HCT116 (cell line): ENCODE measurements around the gene GALNT7. TPM values are rescaled to one million over a fixed set of nuclear protein-coding genes. Genes with fewer than 3 reads are reported as not detected.

Experiments
- ATAC-seq: fragments of 200-7000 bp; cut with Tn5 transposase; 2 replicates; pipeline ENCODE4 v1.9.1; 2020; ENCODE audit warnings: mild to moderate bottlenecking, moderate library complexity
- BruUV-seq: library from RNA; stranded (reverse); fragments of 400-500 nt; replicated peaks from 2 replicates; lab custom pipeline; 2021; lab: Mats Ljungman, UMichigan
- CTCF ChIA-PET: fragments of 300-600 bp; sonication (Branson Sonifier 250); formaldehyde crosslinking; loops from one replicate; lab custom pipeline; 2021; ENCODE audit warnings: antibody characterized with exemption; lab: Charles Lee
- POLR2A ChIA-PET: fragments of 300-600, 350-600 bp; sonication (Branson Sonifier 250); formaldehyde crosslinking; loops from one replicate; lab custom pipeline; 2021; ENCODE audit warnings: antibody characterized with exemption; lab: Charles Lee
- RAD21 ChIA-PET, 2 experiments: fragments of 300-600 bp; sonication (Branson Sonifier 250); formaldehyde crosslinking; loops; one replicate each; lab custom pipeline; 2023; ENCODE audit warnings: low total read pairs in 2 of 2; ENCODE audit not compliant: uncharacterized antibody in 2 of 2, unreplicated experiment in 2 of 2, low non-redundant PET in 1 of 2; lab: Charles Lee
- DNase-seq: peaks from one replicate; pipeline ENCODE4 v3.0.0-alpha.2; 2010; ENCODE audit warnings: low read depth, low spot score
- H2AFZ ChIP-seq: fragments of 200-600 bp; shearing (Covaris generic), sonication (generic); 2 replicates; pipeline ENCODE4 v1.6.1; 2017; ENCODE audit warnings: low read depth, mixed run types, mixed read lengths, antibody characterized with exemption, low read length; ENCODE audit not compliant: poor library complexity, severe bottlenecking
- H3K27ac ChIP-seq: 2 replicates; pipeline ENCODE4 v1.5.1; 2012; ENCODE audit warnings: low read depth, low read length
- H3K27me3 ChIP-seq: fragments of 200-600 bp; sonication (generic); 2 replicates; pipeline ENCODE4 v1.6.1; 2016; ENCODE audit warnings: mixed run types, low read length, mixed read lengths; ENCODE audit not compliant: insufficient read depth
- H3K36me3 ChIP-seq, 2 experiments: fragments of 200-500 bp in 1 of 2; fragments of 200-600 bp in 1 of 2; sonication (Bioruptor generic) in 1 of 2; sonication (generic) in 1 of 2; 2 replicates each; pipeline versions ENCODE4 v1.5.1 to v1.6.1; 2014 to 2016; ENCODE audit warnings: low read length in 2 of 2, inconsistent platforms in 1 of 2, mixed read lengths in 1 of 2, mixed run types in 1 of 2; ENCODE audit not compliant: insufficient read depth in 2 of 2, control insufficient read depth in 1 of 2
- H3K4me1 ChIP-seq, 2 experiments: fragments of 200-600 bp in 1 of 2; sonication (generic) in 1 of 2; 2 replicates each; pipeline versions ENCODE4 v1.5.1 to v1.6.1; 2012 to 2017; ENCODE audit warnings: low read length in 2 of 2, inconsistent platforms in 1 of 2, mild to moderate bottlenecking in 1 of 2, mixed read lengths in 1 of 2, mixed run types in 1 of 2, moderate library complexity in 1 of 2; ENCODE audit not compliant: insufficient read depth in 2 of 2, control insufficient read depth in 1 of 2
- H3K4me2 ChIP-seq: fragments of 200-600 bp; sonication (generic); 2 replicates; pipeline ENCODE4 v1.6.1; 2017; ENCODE audit warnings: mixed run types, low read length, mixed read lengths
- H3K4me3 ChIP-seq, 2 experiments: fragments of 200-600 bp in 1 of 2; sonication (generic) in 1 of 2; replicated peaks in 1 of 2; 2 replicates each; pipeline ENCODE4 v1.5.1; 2011 to 2016; ENCODE audit warnings: low read length in 2 of 2, control low read depth in 1 of 2, low read depth in 1 of 2, mild to moderate bottlenecking in 1 of 2, mixed read lengths in 1 of 2, mixed run types in 1 of 2
- H3K79me2 ChIP-seq: fragments of 200-600 bp; sonication (generic); 2 replicates; pipeline ENCODE4 v1.6.1; 2017; ENCODE audit warnings: mild to moderate bottlenecking, mixed run types, low read length, moderate library complexity, mixed read lengths; ENCODE audit not compliant: insufficient read depth
- H3K9ac ChIP-seq: fragments of 200-600 bp; sonication (generic); 2 replicates; pipeline ENCODE4 v1.6.1; 2016; ENCODE audit warnings: low read length, mixed read lengths
- H3K9me2 ChIP-seq: fragments of 200-600 bp; sonication (generic), shearing (Covaris generic); 2 replicates; pipeline ENCODE4 v1.6.1; 2017; ENCODE audit warnings: mixed run types, mild to moderate bottlenecking, moderate library complexity; ENCODE audit not compliant: insufficient read depth
- H3K9me3 ChIP-seq, 2 experiments: fragments of 200-500 bp in 1 of 2; fragments of 200-600 bp in 1 of 2; sonication (Bioruptor generic) in 1 of 2; sonication (generic) in 1 of 2; 2 replicates each; pipeline ENCODE4 v1.6.1; 2014 to 2017; ENCODE audit warnings: low read length in 2 of 2, mixed read lengths in 2 of 2, inconsistent platforms in 1 of 2, low read depth in 1 of 2, mild to moderate bottlenecking in 1 of 2, mixed run types in 1 of 2, moderate library complexity in 1 of 2; ENCODE audit not compliant: control insufficient read depth in 1 of 2, insufficient read depth in 1 of 2
- H4K20me1 ChIP-seq: fragments of 200-600 bp; sonication (generic), shearing (Covaris generic); 2 replicates; pipeline ENCODE4 v1.6.1; 2017; ENCODE audit warnings: mixed run types, mild to moderate bottlenecking, moderate library complexity; ENCODE audit not compliant: insufficient read depth
- ELF1 ChIP-seq: IDR thresholded peaks from 2 replicates; pipeline ENCODE4 v1.6.1; 2012; ENCODE audit warnings: low read depth, borderline replicate concordance
- SRF ChIP-seq: IDR thresholded peaks from 2 replicates; pipeline ENCODE4 v1.6.1; 2012; ENCODE audit warnings: low read depth
- TCF7L2 ChIP-seq: IDR thresholded peaks from 2 replicates; pipeline ENCODE4 v1.7.0; 2011; ENCODE audit warnings: borderline replicate concordance, inconsistent platforms; ENCODE audit not compliant: insufficient read depth, insufficient read length; ENCODE audit errors: extremely low read depth
- ZFX ChIP-seq: fragments of 450-650 bp; IDR thresholded peaks from 2 replicates; pipeline ENCODE4 v1.6.1; 2017
- intact Hi-C: fragments of 100-400 bp; cut with micrococcal nuclease; formaldehyde crosslinking; loops from 2 replicates; pipeline ENCODE4 v1.10.0; 2022
- total RNA-seq: library from RNA; stranded (reverse); gene quantifications from one replicate; pipeline ENCODE4 v1.2.1, GENCODE V29; 2021; ENCODE audit not compliant: unreplicated experiment
- TF ChIP-seq, protein P1 (sequence below): IDR thresholded peaks from 2 replicates; pipeline ENCODE4 v1.6.1; 2012
- TF ChIP-seq, protein P2 (sequence below), 3 experiments: fragments of 200-600 bp in 1 of 3; sonication (generic) in 1 of 3; IDR thresholded peaks in 2 of 3; conservative IDR thresholded peaks in 1 of 3; 2 replicates each; pipeline ENCODE4 v1.5.1; 2012 to 2017; ENCODE audit warnings: low read depth in 2 of 3, low read length in 2 of 3, antibody characterized with exemption in 1 of 3, borderline replicate concordance in 1 of 3, control low read depth in 1 of 3, mild to moderate bottlenecking in 1 of 3, mixed read lengths in 1 of 3, mixed run types in 1 of 3, moderate library complexity in 1 of 3; ENCODE audit not compliant: insufficient read depth in 1 of 3
- TF ChIP-seq, protein P3 (sequence below): IDR thresholded peaks from 2 replicates; pipeline ENCODE4 v1.6.1; 2011; ENCODE audit warnings: mild to moderate bottlenecking, low read length, moderate library complexity; ENCODE audit not compliant: insufficient replicate concordance; ENCODE audit errors: extremely low read depth

Gene GALNT7
- total RNA-seq, 1 experiment from 2014 or later: 21.3 TPM

DNA sequence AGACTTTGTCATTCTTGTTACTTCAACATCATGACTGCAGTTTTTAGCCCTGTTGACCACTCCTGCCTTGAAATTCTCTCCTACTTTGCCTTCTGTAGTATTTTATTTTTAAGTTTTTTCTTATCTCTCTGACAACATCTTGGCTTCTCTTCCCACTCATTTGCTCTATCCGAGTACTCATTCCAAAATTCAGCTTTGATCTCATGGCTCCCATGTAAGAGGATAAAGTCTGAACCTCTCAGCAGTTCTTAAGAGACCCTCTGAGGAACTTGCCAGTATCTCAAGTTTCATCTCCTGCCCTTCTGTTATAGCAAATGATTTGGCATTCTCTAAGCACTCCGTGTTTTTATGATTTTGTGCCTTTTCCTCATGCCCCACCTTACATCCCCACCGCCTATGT is 67.7 kb downstream of the GALNT7 start:
- no peaks in the 10 kb centered on the region for H3K36me3 ChIP-seq
- no peaks in the 10 kb centered on the region for H3K9me2 ChIP-seq
- DNase-seq: no peak
- no TSS peak for BruUV-seq
- no peak overlapping the region for H3K4me3 ChIP-seq
- H3K27ac ChIP-seq: no peak overlapping the region
- intact Hi-C loops: no loop called here
- RAD21 ChIA-PET: no interaction called here
- H3K9me3 ChIP-seq: no peaks in the 10 kb centered on the region
- CTCF ChIA-PET: no interaction called here
- no peak for ATAC-seq
- POLR2A ChIA-PET: no interaction called here
- H3K4me1 ChIP-seq: no peaks in the 10 kb centered on the region; a peak in 1 of 4 replicates
- no peaks in the 10 kb centered on the region for H3K27me3 ChIP-seq
- H2AFZ ChIP-seq: no peak overlapping the region
- no peak overlapping the region for H3K9ac ChIP-seq
- peaks cover 19% of the 10 kb centered on the region for H3K79me2 ChIP-seq
- H3K4me2 ChIP-seq: no peak overlapping the region
- H4K20me1 ChIP-seq: no peaks in the 10 kb centered on the region
- TF ChIP-seq, protein P1, sequence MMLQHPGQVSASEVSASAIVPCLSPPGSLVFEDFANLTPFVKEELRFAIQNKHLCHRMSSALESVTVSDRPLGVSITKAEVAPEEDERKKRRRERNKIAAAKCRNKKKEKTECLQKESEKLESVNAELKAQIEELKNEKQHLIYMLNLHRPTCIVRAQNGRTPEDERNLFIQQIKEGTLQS: no peak
- TF ChIP-seq, protein P2, sequence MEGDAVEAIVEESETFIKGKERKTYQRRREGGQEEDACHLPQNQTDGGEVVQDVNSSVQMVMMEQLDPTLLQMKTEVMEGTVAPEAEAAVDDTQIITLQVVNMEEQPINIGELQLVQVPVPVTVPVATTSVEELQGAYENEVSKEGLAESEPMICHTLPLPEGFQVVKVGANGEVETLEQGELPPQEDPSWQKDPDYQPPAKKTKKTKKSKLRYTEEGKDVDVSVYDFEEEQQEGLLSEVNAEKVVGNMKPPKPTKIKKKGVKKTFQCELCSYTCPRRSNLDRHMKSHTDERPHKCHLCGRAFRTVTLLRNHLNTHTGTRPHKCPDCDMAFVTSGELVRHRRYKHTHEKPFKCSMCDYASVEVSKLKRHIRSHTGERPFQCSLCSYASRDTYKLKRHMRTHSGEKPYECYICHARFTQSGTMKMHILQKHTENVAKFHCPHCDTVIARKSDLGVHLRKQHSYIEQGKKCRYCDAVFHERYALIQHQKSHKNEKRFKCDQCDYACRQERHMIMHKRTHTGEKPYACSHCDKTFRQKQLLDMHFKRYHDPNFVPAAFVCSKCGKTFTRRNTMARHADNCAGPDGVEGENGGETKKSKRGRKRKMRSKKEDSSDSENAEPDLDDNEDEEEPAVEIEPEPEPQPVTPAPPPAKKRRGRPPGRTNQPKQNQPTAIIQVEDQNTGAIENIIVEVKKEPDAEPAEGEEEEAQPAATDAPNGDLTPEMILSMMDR (IDR thresholded peaks at IDR 0.05 in 2 of 3, conservative IDR thresholded peaks at IDR 0.05 in 1 of 3; ENCODE audit: borderline replicate concordance in 1 of 3, insufficient read depth in 1 of 3, low read depth in 2 of 3, low read length in 2 of 3): no peak
- TF ChIP-seq SRF (no peak), ELF1 (no peak), TCF7L2 (no peak), ZFX (no peak)
- TF ChIP-seq, protein P3, sequence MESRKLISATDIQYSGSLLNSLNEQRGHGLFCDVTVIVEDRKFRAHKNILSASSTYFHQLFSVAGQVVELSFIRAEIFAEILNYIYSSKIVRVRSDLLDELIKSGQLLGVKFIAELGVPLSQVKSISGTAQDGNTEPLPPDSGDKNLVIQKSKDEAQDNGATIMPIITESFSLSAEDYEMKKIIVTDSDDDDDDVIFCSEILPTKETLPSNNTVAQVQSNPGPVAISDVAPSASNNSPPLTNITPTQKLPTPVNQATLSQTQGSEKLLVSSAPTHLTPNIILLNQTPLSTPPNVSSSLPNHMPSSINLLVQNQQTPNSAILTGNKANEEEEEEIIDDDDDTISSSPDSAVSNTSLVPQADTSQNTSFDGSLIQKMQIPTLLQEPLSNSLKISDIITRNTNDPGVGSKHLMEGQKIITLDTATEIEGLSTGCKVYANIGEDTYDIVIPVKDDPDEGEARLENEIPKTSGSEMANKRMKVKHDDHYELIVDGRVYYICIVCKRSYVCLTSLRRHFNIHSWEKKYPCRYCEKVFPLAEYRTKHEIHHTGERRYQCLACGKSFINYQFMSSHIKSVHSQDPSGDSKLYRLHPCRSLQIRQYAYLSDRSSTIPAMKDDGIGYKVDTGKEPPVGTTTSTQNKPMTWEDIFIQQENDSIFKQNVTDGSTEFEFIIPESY: no peak
